NK-92 (cell line): Measurements from ENCODE around the gene LRRC28.
"Not testable (repeated sequence)": the region's sequence is repeated elsewhere in the genome, so short reads cannot be mapped to it uniquely, and the experiment has no call there.

Experiments used
- DNase-seq: peaks from one replicate; lab custom pipeline; 2025; ENCODE audit not compliant: unreplicated experiment; lab: John Stamatoyannopoulos, UW

The LRRC28 gene

GRCh38 chr15:99390667-99391066 lies 139.4 kb downstream of the LRRC28 start:
- DNase-seq: no peak

GRCh38 chr15:99393641-99394040 lies 142.4 kb downstream of the LRRC28 start:
- DNase-seq: no peak

DNA sequence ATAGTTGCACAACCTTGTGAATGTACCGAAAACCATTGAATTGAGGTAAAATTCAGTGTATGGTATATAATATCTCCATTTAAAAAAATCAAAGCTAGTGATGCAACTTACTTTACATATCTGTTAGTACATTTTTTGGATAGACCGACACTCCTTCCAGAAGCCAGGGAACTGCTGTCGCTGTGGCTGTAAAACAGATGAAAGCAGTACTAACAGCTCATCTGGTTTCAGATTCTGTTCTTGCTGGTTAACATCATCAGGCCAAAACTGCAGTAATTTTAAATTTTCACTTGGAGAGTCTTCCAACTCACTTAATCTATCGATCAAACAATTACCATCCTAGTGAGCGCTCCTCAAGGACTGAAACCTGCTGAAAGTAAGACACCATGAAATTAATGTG lies 145.1 kb downstream of the LRRC28 start:
- DNase-seq: no peak

GRCh38 chr15:99399061-99399460 lies 147.8 kb downstream of the LRRC28 start:
- DNase-seq: no peak

- no peak for DNase-seq
Measured at GRCh38 chr15:99399618-99400017, 148.3 kb downstream of the LRRC28 start.

DNA sequence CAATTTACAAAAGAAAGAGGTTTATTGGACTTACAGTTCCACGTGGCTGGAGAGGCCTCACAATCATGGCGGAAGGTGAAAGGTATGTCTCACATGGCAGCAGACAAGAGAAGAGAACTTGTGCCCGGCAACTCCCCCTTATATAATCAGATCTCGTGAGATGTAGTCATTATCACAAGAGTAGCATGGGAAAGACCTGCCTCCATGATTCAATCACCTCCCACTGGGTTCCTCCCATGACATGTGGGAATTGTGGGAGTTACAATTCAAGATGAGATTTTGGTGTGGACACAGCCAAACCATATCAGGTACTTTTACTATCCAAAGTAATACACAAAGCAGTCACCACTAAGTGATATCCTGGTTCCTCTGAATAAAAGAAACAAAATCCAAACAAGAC lies 149.9 kb downstream of the LRRC28 start:
- not testable (repeated sequence) for DNase-seq

DNA sequence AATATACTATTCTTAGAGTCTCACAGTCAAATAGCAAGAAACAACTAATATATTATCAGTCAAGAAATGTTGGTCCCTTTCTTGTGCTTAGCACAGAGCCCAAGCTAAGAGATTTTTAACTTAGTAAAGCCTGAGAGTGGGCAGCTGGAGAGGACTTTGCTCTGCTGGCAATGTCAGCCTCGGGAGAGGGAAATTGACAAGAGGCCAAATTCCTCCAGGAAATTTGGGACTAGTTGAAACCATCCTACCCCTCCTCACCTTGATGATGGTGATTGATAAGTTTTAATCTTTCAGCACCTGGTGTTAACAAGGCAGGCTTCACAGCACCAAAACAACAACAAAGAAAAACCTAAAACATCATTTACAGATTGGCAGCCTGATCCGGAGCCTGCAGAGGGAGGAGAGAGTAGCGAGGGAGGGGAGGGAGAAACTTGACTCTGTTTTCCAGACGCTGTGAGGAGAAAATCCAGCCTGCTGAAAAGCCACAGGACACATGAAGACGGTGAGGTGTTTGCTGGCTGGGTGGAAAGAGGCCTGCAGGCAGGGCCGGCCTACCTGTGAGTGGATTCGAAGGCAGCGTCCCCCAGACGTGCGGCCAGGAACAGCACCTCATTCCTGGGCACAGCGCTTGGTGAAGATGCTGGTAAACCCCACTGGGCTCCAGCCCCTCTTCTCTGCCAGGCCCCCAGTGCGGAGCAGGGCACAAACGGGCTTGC lies 150.9 kb downstream of the LRRC28 start:
- no peak for DNase-seq

- DNase-seq: no peak
Measured at GRCh38 chr15:99403597-99403996, 152.3 kb downstream of the LRRC28 start.

DNA sequence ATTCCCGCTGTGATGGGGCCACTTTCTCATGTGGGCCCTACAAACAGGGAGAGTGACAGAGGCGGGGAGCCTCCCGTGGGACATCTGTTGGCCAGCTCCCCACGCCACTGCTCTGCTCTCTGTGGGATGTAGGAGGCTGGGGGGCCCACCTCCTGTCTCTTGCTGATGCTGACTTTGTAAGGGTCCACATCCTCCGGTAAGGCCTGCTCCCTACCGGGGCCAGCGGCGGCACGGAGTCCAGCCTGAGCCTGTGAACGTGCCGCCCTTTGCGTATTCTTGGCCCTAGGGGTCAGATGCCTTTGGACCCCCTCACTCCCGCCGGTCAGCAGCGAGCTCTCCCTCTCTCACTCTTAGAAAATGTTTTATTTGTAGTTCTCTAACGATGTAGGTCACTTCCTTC lies 153.2 kb downstream of the LRRC28 start:
- no peak for DNase-seq

- DNase-seq: no peak
Measured at GRCh38 chr15:99406120-99406519, 154.8 kb downstream of the LRRC28 start.

GRCh38 chr15:99406716-99407487 lies 155.6 kb downstream of the LRRC28 start:
- no peak for DNase-seq

- no peak for DNase-seq
Measured at GRCh38 chr15:99407716-99408115, 156.4 kb downstream of the LRRC28 start.

DNA sequence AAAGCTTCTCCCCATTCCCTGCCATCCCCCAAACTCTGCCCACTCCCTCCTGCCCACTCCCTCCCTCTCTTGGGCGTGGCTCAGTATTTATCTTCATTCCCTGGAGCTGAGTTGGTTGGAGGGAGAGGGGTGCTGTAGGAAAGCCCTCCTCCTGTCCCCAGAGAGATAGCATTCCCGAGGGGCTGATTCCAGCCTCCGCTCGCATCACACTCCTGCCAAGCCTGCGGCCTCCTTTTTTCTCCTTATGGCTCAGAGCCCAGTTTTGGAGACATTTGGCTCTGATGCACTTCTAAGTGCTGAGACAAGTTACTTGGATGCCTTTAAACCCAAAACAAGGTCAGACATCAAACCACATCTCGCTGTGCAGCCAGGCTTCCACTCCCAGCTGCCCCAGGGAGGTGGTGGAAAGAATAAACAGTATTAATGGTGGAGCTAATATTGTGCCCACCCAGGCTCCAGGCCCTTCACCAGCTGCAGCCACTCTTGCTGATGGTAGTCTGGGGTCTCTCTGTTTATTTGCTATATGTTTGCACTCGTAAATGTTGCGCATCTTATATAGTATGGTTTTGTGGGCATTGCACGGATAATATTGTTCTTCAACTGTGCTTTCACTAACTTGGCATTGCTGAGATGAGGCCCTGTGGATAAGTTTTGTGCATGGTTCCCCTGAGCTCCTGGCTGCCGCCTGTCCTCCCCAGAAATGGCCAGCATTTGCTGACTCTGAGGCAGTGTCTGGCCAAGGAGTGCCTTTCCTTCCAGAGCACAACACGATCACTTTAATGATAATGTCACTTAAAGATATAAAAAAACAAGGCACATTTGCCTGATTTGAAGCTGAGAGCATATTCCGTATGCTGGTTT lies 157.2 kb downstream of the LRRC28 start:
- no peak for DNase-seq

DNA sequence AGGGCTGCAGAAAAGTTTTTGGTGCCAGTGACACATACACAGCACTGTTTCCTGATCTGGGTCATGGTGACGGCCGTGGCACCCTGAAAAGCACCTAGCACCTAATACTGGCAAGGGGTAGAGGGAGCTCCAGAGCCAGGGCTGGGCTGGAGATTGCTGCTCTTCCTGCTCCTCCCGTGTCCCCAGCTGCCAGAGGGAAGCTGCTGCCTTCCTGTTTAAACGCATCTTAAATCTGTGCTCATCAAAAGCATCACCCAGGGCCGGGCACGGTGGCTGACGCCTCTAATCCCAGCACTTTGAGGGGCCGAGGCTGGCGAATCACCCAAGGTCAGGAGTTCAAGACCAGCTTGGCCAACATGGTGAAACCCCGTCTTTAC lies 157.8 kb downstream of the LRRC28 start:
- no peak for DNase-seq

DNA sequence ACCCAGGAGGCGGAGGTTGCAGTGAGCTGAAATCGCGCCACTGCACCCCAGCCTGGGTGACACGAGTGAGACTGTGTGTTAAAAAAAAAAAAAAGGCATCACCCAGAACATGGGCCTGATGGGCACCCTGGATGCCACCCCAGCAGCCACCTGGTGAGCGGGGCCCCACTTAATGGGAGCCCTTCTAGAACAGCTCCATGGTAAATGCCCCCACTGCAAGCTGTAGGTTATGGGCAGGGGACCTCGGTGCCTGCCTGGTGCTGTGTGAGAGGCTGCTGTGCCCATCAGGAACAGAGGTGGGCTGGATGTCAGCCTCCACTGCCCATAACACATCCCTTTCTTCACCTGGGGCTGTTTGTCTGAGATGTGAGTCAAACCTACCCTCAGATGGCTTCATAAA lies 158.3 kb downstream of the LRRC28 start:
- DNase-seq: no peak

DNA sequence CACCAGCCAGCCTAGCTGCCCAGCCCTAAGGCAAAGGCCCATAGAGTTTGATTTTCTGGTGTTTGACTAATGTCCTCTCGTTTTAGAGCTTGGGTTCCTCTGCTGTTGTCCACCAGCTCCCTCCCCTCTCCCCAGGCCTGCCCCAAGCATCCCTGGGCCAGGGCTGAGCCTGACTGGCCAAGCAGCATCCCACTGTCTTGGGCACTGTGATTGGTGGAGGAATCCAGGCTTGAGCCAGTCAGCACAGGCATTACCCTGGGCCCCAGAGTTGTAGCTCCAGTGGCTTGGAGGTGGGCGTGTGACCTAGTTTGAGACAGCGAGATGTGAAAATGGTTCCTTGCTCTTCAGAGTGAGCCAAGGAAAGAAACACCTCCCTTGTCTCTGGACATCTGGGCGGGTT lies 159.2 kb downstream of the LRRC28 start:
- no peak for DNase-seq

- DNase-seq: no peak
Measured at GRCh38 chr15:99411234-99411633, 160.0 kb downstream of the LRRC28 start.

DNA sequence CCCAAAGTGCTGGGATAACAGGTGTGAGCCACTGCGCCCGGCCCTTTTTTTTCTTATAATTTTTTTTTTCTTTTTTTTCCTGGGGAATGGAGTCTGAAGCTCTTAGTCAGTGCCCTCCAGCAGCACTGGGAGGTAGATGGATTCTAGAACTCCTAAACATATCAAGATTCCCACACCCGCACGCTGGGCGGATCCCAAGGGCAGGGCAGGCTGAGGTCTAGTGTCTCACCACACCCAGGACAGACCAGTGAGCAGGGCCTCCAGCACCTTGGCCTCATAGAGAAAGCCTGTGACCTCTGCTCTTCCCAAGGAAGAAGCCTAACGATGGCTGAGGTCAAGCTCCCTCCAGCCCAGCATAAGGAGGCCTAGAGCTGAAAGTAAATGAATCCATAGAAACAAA lies 160.8 kb downstream of the LRRC28 start:
- DNase-seq: no peak

DNA sequence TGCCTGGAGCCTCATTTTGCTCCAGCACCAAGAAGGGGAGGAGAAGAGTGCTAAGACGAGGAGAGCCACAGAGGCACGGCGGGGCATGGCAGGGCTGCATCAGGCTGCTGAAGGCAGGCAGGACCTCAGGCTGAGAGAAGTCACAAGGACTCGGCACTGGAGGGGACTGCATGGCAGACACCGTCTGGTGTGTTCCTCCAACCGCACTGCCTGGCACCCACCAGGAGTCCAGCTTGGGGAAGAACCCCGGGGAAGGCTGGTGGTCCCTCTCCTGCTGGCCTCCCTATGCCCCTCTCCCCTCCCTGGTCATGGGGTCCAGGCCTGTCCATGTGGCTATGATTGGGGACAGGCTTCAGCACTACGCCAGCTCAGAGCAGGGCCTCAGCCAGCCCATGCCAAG lies 161.3 kb downstream of the LRRC28 start:
- DNase-seq: no peak

GRCh38 chr15:99413955-99414754 lies 162.9 kb downstream of the LRRC28 start:
- no peak for DNase-seq
